ENCODE measurements around the gene LPAR1.

The LPAR1 gene

GRCh38 chr9:111000202-111000601 lies 38.1 kb downstream of the LPAR1 start:
- DNase-seq (ENCODE audit: low read depth), result no peak

- no peak for DNase-seq (ENCODE audit: low read depth)
Observed at GRCh38 chr9:110999379-110999778, 38.9 kb downstream of the LPAR1 start.

DNA sequence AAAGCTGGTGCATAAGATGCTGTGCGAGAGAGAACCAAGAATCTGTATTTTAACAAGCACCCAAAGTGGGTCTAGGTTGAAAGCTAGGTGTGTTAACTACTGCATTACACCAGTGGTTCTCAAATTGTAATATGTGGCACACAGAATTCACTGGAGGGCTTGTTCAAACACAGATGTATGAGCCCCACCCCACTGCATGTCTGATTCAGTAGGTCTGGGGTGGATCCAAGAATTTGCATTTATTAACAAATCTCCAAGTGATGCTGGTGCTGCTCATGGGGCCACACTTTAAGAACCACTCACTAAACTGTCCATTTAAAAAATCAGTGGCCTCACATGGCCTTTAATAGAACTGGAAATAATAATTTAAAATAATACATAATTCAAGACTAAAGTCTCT lies 40.4 kb downstream of the LPAR1 start:
- peak; percentile 54 for DNase-seq (ENCODE audit: low read depth)

GRCh38 chr9:110996436-110997220 lies 41.6 kb downstream of the LPAR1 start:
- peak; percentile 72 for DNase-seq (ENCODE audit: low read depth)

- no peak for DNase-seq (ENCODE audit: low read depth)
Observed at GRCh38 chr9:110995420-110996340, 42.6 kb downstream of the LPAR1 start.

GRCh38 chr9:110994771-110995241 lies 43.5 kb downstream of the LPAR1 start:
- no peak for DNase-seq (ENCODE audit: low read depth)

GRCh38 chr9:110990481-110990880 lies 47.8 kb downstream of the LPAR1 start:
- DNase-seq (ENCODE audit: low read depth), result no peak

- DNase-seq (ENCODE audit: low read depth), result no peak
Observed at GRCh38 chr9:110986529-110986928, 51.7 kb downstream of the LPAR1 start.

GRCh38 chr9:110984890-110985437 lies 53.3 kb downstream of the LPAR1 start:
- no peak for DNase-seq (ENCODE audit: low read depth)

DNA sequence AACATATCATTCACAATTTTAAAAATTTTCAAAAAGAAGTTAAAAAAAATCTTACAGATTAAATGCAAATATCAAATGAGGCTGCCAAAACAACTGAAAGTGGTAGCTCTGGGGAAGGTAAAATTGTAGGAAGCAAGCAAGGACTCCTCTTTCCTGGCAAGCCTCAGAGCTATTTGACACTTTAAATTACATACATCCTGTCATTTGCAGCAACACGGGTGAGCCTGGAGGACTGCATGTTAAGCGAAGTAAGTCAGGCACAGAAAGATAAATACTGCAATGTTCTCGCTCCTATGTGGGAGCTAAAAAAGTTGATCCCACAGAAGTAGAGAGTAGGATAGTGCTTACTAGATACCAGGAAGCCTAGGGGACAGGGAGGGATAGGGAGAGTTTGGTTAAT lies 58.0 kb downstream of the LPAR1 start:
- no peak for DNase-seq (ENCODE audit: low read depth)

- DNase-seq (ENCODE audit: low read depth), result no peak
Observed at GRCh38 chr9:110979636-110980035, 58.6 kb downstream of the LPAR1 start.

DNA sequence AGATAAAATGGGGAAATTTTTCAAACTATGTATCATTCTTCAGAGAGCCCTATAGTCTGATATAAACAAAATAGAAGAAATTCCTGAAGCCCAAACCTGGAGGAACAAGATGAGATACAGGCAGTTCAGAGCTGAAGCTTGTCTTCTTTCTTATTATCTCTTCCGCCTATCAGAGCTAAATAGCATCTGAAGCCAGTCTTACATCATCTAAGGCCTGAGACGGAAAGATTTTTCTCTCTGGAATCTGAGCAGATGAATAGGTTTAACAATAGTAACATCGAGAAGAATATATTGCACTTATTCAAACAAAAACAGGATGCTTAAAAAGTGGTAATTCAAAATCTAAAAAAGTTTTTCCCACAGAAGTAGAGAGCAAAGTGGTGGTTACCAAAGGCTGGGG lies 59.8 kb downstream of the LPAR1 start:
- no peak for DNase-seq (ENCODE audit: low read depth)

- DNase-seq (ENCODE audit: low read depth), result peak; percentile 61
Observed at GRCh38 chr9:110977259-110977709, 61.0 kb downstream of the LPAR1 start.

DNA sequence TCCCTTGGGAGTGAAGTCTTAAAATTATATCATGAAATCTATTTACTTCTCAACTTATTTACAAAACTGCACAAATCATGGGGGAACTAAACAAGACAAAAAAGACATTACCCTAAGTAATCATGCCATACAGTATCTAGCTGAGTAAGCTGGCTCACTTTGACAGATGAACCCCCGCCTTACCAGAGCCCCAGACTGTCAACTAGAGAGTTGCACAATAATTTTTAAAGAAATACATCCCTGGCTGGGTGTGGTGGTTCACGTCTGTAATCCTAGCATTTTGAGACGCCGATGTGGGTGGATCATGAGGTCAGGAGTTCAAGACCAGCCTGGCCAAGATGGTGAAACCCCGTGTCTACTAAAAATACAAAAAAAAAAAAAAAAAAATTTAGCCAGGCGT lies 62.3 kb downstream of the LPAR1 start:
- DNase-seq (ENCODE audit: low read depth), result no peak

GRCh38 chr9:110975278-110975677 lies 63.0 kb downstream of the LPAR1 start:
- DNase-seq (ENCODE audit: low read depth), result no peak

- DNase-seq (ENCODE audit: low read depth), result no peak
Observed at GRCh38 chr9:110971705-110972104, 66.6 kb downstream of the LPAR1 start.

GRCh38 chr9:110971234-110971633 lies 67.0 kb downstream of the LPAR1 start:
- DNase-seq (ENCODE audit: low read depth), result no peak

DNA sequence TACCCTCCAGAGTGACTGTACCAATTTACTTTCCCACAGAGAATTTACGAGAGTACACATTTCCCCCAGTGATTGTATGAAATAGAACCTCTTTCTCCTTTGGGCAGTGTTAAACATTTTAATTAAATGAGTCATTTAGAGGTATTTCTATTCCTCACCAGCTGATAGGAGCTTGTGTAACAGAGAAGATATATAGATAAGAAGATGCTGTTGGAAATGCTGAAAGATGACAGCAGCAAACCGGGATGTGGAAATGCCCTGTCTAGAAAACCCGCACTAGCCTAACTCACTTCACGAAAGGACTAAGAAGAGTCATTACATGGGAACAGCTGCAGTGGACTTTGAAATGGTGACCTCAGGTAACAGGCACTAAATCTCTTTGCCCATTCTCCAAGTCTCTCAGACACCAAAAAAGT lies 68.3 kb downstream of the LPAR1 start:
- no peak for DNase-seq (ENCODE audit: low read depth)

GRCh38 chr9:110968096-110968495 lies 70.2 kb downstream of the LPAR1 start:
- DNase-seq (ENCODE audit: low read depth), result no peak

- no peak for DNase-seq (ENCODE audit: low read depth)
Observed at GRCh38 chr9:110967196-110967595, 71.1 kb downstream of the LPAR1 start.

GRCh38 chr9:110960288-110960687 lies 78.0 kb downstream of the LPAR1 start:
- DNase-seq (ENCODE audit: low read depth), result no peak

DNA sequence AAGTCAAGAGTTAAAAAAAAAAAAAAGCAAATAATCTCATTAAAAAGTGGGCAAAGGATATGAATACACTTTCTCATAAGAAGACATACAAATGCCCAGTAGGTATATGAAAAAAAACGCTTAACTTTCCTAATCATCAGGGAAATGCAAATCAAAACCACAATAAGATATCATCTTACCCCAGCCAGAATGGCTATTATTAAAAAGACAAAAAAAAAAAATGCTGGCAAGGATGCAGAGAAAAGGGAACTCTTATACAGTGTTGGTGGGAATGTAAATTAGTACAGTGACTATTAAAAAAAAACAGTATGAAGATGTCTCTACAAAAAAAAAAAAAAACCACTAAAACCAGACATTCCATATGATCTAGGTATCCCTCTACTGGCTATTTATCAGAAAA lies 79.4 kb downstream of the LPAR1 start:
- no peak for DNase-seq (ENCODE audit: low read depth)
